GM12878 (cell line): Measurements from ENCODE around the gene MEGF9.

ENCODE experiments used
- CTCF ChIP-seq, 3 experiments: IDR thresholded peaks in 2 of 3; conservative IDR thresholded peaks in 1 of 3; 2 replicates each; pipeline ENCODE4 v1.5.1; 2011; ENCODE audit warnings: low read depth in 3 of 3, low read length in 3 of 3, mild to moderate bottlenecking in 3 of 3, control low read depth in 2 of 3, moderate library complexity in 2 of 3, inconsistent platforms in 1 of 3, mixed read lengths in 1 of 3; ENCODE audit not compliant: control insufficient read depth in 2 of 3, insufficient read depth in 1 of 3; ENCODE audit errors: extremely low read depth in 1 of 3
- ELK1 ChIP-seq: IDR thresholded peaks from 2 replicates; pipeline ENCODE4 v1.6.1; 2012; ENCODE audit warnings: low read depth, low read length, improper control_type of control experiment
- EP300 ChIP-seq, 2 experiments: fragments of 150-350 bp in 1 of 2; IDR thresholded peaks; 2 replicates each; pipeline ENCODE4 v1.6.1; 2011 to 2012; ENCODE audit warnings: low read depth in 2 of 2, low read length in 2 of 2, borderline replicate concordance in 1 of 2, improper control_type of control experiment in 1 of 2, inconsistent platforms in 1 of 2; ENCODE audit not compliant: control insufficient read depth in 1 of 2
- EZH2 ChIP-seq: IDR thresholded peaks from 2 replicates; pipeline ENCODE4 v1.6.1; 2012; ENCODE audit warnings: low read depth, mild to moderate bottlenecking, control low read depth, inconsistent platforms, low read length, borderline replicate concordance; ENCODE audit not compliant: control insufficient read depth
- RAD21 ChIP-seq: IDR thresholded peaks from 2 replicates; pipeline ENCODE4 v1.6.1; 2011; ENCODE audit warnings: mild to moderate bottlenecking, low read depth, low read length, moderate library complexity; ENCODE audit not compliant: insufficient read depth
- SIN3A ChIP-seq: IDR thresholded peaks from 2 replicates; pipeline ENCODE4 v1.6.1; 2012; ENCODE audit warnings: low read depth, low read length, improper control_type of control experiment
- SREBF1 ChIP-seq: IDR thresholded peaks from 2 replicates; pipeline ENCODE4 v1.6.1; 2012; ENCODE audit warnings: mild to moderate bottlenecking, low read length
- SRF ChIP-seq, 2 experiments: IDR thresholded peaks; 2 replicates each; pipeline ENCODE4 v1.6.1; 2011; ENCODE audit warnings: low read depth in 2 of 2, low read length in 2 of 2, mild to moderate bottlenecking in 1 of 2, moderate library complexity in 1 of 2
- YY1 ChIP-seq: IDR thresholded peaks from 2 replicates; pipeline ENCODE4 v1.6.1; 2011; ENCODE audit warnings: low read depth, mild to moderate bottlenecking, low read length

GRCh38 chr9:120737416-120738165 is 23.3 kb upstream of the MEGF9 start:
- TF ChIP-seq YY1 (no peak), SREBF1 (no peak), RAD21 (no peak), EZH2 (no peak), SRF (IDR thresholded peaks at IDR 0.05; ENCODE audit: low read depth in 2 of 2, low read length in 2 of 2) (no peak), ELK1 (no peak), EP300 (IDR thresholded peaks at IDR 0.05; ENCODE audit: borderline replicate concordance in 1 of 2, control insufficient read depth in 1 of 2, low read depth in 2 of 2, low read length in 2 of 2) (no peak), CTCF (IDR thresholded peaks at IDR 0.05 in 2 of 3, conservative IDR thresholded peaks at IDR 0.05 in 1 of 3; ENCODE audit: control insufficient read depth in 2 of 3, extremely low read depth in 1 of 3, insufficient read depth in 1 of 3, low read depth in 3 of 3, low read length in 3 of 3) (no peak), SIN3A (no peak)
